ENCODE data around the gene GPATCH2.

DNA sequence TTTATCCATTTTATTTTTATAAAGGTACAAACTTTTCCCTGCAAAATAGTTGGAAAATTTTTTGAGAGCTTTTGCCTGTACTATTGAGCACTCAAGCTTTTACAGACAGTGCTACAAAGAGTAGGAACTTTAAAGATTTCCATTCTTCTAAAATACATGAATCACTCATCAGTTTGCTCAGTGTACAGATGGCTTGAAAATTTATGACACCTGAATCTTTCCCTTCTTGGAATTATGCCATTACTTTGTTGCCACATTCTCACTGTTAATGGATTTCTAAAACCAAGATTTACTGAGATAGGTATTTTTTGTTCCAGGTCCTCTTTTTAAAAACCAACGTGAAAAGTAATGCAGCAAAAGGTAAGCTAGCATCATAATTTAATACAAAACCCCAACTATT, 76.0 kb downstream of the GPATCH2 start:
- TF ChIP-seq, protein P1, sequence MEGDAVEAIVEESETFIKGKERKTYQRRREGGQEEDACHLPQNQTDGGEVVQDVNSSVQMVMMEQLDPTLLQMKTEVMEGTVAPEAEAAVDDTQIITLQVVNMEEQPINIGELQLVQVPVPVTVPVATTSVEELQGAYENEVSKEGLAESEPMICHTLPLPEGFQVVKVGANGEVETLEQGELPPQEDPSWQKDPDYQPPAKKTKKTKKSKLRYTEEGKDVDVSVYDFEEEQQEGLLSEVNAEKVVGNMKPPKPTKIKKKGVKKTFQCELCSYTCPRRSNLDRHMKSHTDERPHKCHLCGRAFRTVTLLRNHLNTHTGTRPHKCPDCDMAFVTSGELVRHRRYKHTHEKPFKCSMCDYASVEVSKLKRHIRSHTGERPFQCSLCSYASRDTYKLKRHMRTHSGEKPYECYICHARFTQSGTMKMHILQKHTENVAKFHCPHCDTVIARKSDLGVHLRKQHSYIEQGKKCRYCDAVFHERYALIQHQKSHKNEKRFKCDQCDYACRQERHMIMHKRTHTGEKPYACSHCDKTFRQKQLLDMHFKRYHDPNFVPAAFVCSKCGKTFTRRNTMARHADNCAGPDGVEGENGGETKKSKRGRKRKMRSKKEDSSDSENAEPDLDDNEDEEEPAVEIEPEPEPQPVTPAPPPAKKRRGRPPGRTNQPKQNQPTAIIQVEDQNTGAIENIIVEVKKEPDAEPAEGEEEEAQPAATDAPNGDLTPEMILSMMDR (IDR thresholded peaks at IDR 0.05), result no peak
- no peak for TF ChIP-seq POLR2A (IDR thresholded peaks at IDR 0.05)

Data from esophagus squamous epithelium (tissue), 4 donors.